GM20000 (cell line): Measurements from ENCODE around the gene EPHB2.

Experiments used
- DNase-seq: peaks from one replicate; pipeline ENCODE4 v3.0.0; 2012; ENCODE audit warnings: low spot score
- CTCF ChIP-seq: IDR thresholded peaks from 2 replicates; pipeline ENCODE4 v1.5.1; 2012; ENCODE audit warnings: mild to moderate bottlenecking, control low read depth; ENCODE audit errors: extremely low read depth, missing control alignments

Gene EPHB2

GRCh38 chr1:22784737-22785136 is 74.1 kb downstream of the EPHB2 start:
- no peak for DNase-seq
- TF ChIP-seq CTCF: no peak

- TF ChIP-seq CTCF: no peak
- no peak for DNase-seq
Measured at GRCh38 chr1:22786101-22786500, 75.5 kb downstream of the EPHB2 start.

- no peak for DNase-seq
- no peak for TF ChIP-seq CTCF
Measured at GRCh38 chr1:22786719-22787489, 76.3 kb downstream of the EPHB2 start.

GRCh38 chr1:22787636-22788035 is 77.0 kb downstream of the EPHB2 start:
- DNase-seq: no peak
- TF ChIP-seq CTCF: no peak

- DNase-seq: no peak
- no peak for TF ChIP-seq CTCF
Measured at GRCh38 chr1:22788254-22788661, 77.6 kb downstream of the EPHB2 start.

- no peak for DNase-seq
- no peak for TF ChIP-seq CTCF
Measured at GRCh38 chr1:22789356-22789994, 78.8 kb downstream of the EPHB2 start.

GRCh38 chr1:22790232-22791008 is 79.8 kb downstream of the EPHB2 start:
- no peak for TF ChIP-seq CTCF
- DNase-seq: no peak
